ENCODE results near the gene HIP1R. TPM values are rescaled to one million over a fixed set of nuclear protein-coding genes. Genes with fewer than 3 reads are reported as not detected.

HIP1R gene
- total RNA-seq, 4 donors from 2014 or later = 27.3 to 46.3 (median 44.8) TPM

- no peak for TF ChIP-seq POLR2A (IDR thresholded peaks at IDR 0.05)
- no peak for TF ChIP-seq CTCF (IDR thresholded peaks at IDR 0.05)
- peaks cover 12 to 48% (median 35%) of the 10 kb centered on the region in 3 donors for H3K4me1 ChIP-seq
- 80 to 90% methylated on average over 1 to 15 of the region's 40 CpGs for WGBS, 2 donors
- intact Hi-C loops (cut with DNase I) = no loop called here
- H3K27ac ChIP-seq = no peak overlapping the region
- H3K36me3 ChIP-seq = peaks cover 1 to 65% (median 14%) of the 10 kb centered on the region in 3 donors
- DNase-seq = no peak
- H3K4me3 ChIP-seq = no peak overlapping the region
- no peaks in the 10 kb centered on the region for H3K27me3 ChIP-seq
- no peaks in the 10 kb centered on the region for H3K9me3 ChIP-seq
Observed at GRCh38 chr12:122855928-122856831, 20.9 kb downstream of the HIP1R start.

DNA sequence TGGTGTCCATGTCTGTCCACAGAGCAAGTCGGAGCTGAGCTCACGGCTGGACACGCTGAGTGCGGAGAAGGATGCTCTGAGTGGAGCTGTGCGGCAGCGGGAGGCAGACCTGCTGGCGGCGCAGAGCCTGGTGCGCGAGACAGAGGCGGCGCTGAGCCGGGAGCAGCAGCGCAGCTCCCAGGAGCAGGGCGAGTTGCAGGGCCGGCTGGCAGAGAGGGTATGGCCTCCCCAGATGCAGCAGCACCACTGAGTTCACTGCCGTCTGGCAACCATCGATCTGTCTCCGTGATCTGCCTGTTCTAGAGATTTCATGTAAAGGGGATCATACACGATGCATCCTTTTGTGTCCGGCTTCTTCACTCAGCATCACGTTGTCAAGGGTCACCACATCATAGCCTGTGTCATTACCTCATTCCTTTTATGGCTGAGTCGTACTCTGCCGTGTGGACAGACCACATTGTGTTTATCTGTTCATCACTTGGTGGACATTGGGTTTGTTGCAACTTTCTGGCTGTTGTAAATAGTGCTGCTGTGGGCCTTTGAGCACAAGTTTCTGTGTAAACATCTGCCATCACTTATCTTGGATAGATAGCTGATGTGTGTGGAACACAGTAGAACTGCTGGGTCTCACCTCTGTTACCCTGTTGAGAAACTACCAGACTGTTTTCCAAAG lies 21.9 kb downstream of the HIP1R start:
- intact Hi-C loops (cut with DNase I) = no loop called here
- Histone ChIP-seq H3K9me3 (no peaks in the 10 kb centered on the region), H3K4me1 (peaks cover 12 to 48% (median 30%) of the 10 kb centered on the region in 3 donors), H3K27ac (no peak overlapping the region), H3K4me3 (no peak overlapping the region), H3K27me3 (no peaks in the 10 kb centered on the region), H3K36me3 (peaks cover 5 to 75% (median 14%) of the 10 kb centered on the region in 3 donors)
- 75 to 86% methylated on average over 11 to 21 of the region's 24 CpGs for WGBS, 2 donors
- no peak for TF ChIP-seq CTCF (IDR thresholded peaks at IDR 0.05)
- no peak for DNase-seq

- no peak for DNase-seq
- Histone ChIP-seq H3K36me3 (peaks cover 5 to 77% (median 14%) of the 10 kb centered on the region in 3 donors), H3K9me3 (no peaks in the 10 kb centered on the region), H3K4me1 (peaks cover 5 to 48% (median 28%) of the 10 kb centered on the region in 3 donors), H3K27ac (no peak overlapping the region), H3K27me3 (no peaks in the 10 kb centered on the region), H3K4me3 (no peak overlapping the region)
- WGBS, 2 donors = no CpG with 5 or more reads among the region's 14 CpGs
- intact Hi-C loops (cut with DNase I) = no loop called here
- TF ChIP-seq CTCF (IDR thresholded peaks at IDR 0.05) (no peak), POLR2A (IDR thresholded peaks at IDR 0.05) (no peak)
Observed at GRCh38 chr12:122858171-122858570, 22.9 kb downstream of the HIP1R start.

- H3K4me1 ChIP-seq = peaks cover 5 to 48% (median 28%) of the 10 kb centered on the region in 3 donors
- intact Hi-C loops (cut with DNase I) = no loop called here
- no peaks in the 10 kb centered on the region for H3K9me3 ChIP-seq
- 74 to 88% methylated on average over 6 to 7 of the region's 22 CpGs for WGBS, 2 donors
- TF ChIP-seq POLR2A (IDR thresholded peaks at IDR 0.05) (no peak), CTCF (IDR thresholded peaks at IDR 0.05) (no peak)
- peaks cover 5 to 77% (median 14%) of the 10 kb centered on the region in 3 donors for H3K36me3 ChIP-seq
- H3K4me3 ChIP-seq = no peak overlapping the region
- no peak for DNase-seq
- H3K27me3 ChIP-seq = no peaks in the 10 kb centered on the region
- no peak overlapping the region for H3K27ac ChIP-seq
Observed at GRCh38 chr12:122858591-122859302, 23.5 kb downstream of the HIP1R start.

All from esophagus squamous epithelium (tissue), 5 donors.